Measurements from ENCODE around the gene ALDH2. TPM values are rescaled to one million over a fixed set of nuclear protein-coding genes. Genes with fewer than 3 reads are reported as not detected.

The ALDH2 gene
- total and polyA plus RNA-seq, 9 of the 15 experiments (the other 6 are each of a cell fraction or from before 2014, with no cell fraction given): 1.9 to 22.5 (median 12.2) TPM

DNA sequence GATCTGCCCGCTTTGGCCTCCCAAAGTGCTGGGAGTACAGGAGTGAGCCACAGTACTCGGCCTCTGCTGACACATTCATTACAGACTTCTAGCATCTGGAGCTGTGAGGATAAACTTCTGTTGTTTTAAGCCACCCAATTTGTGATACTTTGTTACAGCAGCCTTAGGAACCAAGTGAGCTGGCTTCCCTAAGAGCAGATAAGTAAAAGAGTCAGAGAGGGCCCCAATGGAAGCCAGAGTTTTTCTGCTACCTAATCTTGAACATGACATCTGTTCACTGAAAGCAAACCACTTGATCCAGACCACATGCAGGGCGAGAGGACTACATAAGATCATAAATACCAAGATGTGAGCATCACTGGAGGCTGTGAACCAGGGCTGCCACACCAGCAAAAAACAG is 71.6 kb downstream of the ALDH2 start (continued):
- TF ChIP-seq, protein P1, sequence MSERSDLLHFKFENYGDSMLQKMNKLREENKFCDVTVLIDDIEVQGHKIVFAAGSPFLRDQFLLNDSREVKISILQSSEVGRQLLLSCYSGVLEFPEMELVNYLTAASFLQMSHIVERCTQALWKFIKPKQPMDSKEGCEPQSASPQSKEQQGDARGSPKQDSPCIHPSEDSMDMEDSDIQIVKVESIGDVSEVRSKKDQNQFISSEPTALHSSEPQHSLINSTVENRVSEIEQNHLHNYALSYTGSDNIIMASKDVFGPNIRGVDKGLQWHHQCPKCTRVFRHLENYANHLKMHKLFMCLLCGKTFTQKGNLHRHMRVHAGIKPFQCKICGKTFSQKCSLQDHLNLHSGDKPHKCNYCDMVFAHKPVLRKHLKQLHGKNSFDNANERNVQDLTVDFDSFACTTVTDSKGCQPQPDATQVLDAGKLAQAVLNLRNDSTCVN (CRISPR knock-in tag; IDR thresholded peaks at IDR 0.05): no peak
- no peak for TF ChIP-seq POLR2B (IDR thresholded peaks at IDR 0.05; ENCODE audit: low read depth, partially characterized antibody)
- TF ChIP-seq, protein P2, sequence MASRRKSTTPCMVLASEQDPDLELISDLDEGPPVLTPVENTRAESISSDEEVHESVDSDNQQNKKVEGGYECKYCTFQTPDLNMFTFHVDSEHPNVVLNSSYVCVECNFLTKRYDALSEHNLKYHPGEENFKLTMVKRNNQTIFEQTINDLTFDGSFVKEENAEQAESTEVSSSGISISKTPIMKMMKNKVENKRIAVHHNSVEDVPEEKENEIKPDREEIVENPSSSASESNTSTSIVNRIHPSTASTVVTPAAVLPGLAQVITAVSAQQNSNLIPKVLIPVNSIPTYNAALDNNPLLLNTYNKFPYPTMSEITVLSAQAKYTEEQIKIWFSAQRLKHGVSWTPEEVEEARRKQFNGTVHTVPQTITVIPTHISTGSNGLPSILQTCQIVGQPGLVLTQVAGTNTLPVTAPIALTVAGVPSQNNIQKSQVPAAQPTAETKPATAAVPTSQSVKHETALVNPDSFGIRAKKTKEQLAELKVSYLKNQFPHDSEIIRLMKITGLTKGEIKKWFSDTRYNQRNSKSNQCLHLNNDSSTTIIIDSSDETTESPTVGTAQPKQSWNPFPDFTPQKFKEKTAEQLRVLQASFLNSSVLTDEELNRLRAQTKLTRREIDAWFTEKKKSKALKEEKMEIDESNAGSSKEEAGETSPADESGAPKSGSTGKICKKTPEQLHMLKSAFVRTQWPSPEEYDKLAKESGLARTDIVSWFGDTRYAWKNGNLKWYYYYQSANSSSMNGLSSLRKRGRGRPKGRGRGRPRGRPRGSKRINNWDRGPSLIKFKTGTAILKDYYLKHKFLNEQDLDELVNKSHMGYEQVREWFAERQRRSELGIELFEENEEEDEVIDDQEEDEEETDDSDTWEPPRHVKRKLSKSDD (conservative IDR thresholded peaks at IDR 0.05; ENCODE audit: low read length): no peak
- TF ChIP-seq, protein P3, sequence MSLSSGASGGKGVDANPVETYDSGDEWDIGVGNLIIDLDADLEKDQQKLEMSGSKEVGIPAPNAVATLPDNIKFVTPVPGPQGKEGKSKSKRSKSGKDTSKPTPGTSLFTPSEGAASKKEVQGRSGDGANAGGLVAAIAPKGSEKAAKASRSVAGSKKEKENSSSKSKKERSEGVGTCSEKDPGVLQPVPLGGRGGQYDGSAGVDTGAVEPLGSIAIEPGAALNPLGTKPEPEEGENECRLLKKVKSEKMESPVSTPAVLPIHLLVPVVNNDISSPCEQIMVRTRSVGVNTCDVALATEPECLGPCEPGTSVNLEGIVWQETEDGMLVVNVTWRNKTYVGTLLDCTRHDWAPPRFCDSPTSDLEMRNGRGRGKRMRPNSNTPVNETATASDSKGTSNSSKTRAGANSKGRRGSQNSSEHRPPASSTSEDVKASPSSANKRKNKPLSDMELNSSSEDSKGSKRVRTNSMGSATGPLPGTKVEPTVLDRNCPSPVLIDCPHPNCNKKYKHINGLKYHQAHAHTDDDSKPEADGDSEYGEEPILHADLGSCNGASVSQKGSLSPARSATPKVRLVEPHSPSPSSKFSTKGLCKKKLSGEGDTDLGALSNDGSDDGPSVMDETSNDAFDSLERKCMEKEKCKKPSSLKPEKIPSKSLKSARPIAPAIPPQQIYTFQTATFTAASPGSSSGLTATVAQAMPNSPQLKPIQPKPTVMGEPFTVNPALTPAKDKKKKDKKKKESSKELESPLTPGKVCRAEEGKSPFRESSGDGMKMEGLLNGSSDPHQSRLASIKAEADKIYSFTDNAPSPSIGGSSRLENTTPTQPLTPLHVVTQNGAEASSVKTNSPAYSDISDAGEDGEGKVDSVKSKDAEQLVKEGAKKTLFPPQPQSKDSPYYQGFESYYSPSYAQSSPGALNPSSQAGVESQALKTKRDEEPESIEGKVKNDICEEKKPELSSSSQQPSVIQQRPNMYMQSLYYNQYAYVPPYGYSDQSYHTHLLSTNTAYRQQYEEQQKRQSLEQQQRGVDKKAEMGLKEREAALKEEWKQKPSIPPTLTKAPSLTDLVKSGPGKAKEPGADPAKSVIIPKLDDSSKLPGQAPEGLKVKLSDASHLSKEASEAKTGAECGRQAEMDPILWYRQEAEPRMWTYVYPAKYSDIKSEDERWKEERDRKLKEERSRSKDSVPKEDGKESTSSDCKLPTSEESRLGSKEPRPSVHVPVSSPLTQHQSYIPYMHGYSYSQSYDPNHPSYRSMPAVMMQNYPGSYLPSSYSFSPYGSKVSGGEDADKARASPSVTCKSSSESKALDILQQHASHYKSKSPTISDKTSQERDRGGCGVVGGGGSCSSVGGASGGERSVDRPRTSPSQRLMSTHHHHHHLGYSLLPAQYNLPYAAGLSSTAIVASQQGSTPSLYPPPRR (CRISPR knock-in tag; IDR thresholded peaks at IDR 0.05; ENCODE audit: borderline replicate concordance): no peak
- TF ChIP-seq ARID1B (IDR thresholded peaks at IDR 0.05): peak; percentile 60
- TF ChIP-seq, protein P4, sequence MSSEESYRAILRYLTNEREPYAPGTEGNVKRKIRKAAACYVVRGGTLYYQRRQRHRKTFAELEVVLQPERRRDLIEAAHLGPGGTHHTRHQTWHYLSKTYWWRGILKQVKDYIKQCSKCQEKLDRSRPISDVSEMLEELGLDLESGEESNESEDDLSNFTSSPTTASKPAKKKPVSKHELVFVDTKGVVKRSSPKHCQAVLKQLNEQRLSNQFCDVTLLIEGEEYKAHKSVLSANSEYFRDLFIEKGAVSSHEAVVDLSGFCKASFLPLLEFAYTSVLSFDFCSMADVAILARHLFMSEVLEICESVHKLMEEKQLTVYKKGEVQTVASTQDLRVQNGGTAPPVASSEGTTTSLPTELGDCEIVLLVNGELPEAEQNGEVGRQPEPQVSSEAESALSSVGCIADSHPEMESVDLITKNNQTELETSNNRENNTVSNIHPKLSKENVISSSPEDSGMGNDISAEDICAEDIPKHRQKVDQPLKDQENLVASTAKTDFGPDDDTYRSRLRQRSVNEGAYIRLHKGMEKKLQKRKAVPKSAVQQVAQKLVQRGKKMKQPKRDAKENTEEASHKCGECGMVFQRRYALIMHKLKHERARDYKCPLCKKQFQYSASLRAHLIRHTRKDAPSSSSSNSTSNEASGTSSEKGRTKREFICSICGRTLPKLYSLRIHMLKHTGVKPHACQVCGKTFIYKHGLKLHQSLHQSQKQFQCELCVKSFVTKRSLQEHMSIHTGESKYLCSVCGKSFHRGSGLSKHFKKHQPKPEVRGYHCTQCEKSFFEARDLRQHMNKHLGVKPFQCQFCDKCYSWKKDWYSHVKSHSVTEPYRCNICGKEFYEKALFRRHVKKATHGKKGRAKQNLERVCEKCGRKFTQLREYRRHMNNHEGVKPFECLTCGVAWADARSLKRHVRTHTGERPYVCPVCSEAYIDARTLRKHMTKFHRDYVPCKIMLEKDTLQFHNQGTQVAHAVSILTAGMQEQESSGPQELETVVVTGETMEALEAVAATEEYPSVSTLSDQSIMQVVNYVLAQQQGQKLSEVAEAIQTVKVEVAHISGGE (CRISPR knock-in tag; IDR thresholded peaks at IDR 0.05): 0 out of 6 replicates have a peak, but pooled peaks of 1 of the 3 experiments have one; percentile 20
- TF ChIP-seq, protein P5, sequence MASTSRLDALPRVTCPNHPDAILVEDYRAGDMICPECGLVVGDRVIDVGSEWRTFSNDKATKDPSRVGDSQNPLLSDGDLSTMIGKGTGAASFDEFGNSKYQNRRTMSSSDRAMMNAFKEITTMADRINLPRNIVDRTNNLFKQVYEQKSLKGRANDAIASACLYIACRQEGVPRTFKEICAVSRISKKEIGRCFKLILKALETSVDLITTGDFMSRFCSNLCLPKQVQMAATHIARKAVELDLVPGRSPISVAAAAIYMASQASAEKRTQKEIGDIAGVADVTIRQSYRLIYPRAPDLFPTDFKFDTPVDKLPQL (IDR thresholded peaks at IDR 0.05; ENCODE audit: extremely low read depth, insufficient read length): no peak
- TF ChIP-seq, protein P6, sequence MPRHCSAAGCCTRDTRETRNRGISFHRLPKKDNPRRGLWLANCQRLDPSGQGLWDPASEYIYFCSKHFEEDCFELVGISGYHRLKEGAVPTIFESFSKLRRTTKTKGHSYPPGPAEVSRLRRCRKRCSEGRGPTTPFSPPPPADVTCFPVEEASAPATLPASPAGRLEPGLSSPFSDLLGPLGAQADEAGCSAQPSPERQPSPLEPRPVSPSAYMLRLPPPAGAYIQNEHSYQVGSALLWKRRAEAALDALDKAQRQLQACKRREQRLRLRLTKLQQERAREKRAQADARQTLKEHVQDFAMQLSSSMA (CRISPR knock-in tag; IDR thresholded peaks at IDR 0.05): no peak
- no peak for TF ChIP-seq MEF2D (tag; conservative IDR thresholded peaks at IDR 0.05; ENCODE audit: low read depth)
- peak; percentile 43 for TF ChIP-seq MEIS2 (IDR thresholded peaks at IDR 0.05; ENCODE audit: partially characterized antibody)
- no peak for TF ChIP-seq NEUROD1 (IDR thresholded peaks at IDR 0.05; ENCODE audit: borderline replicate concordance, low read depth, low read length, partially characterized antibody)
- TF ChIP-seq CCAR2 (IDR thresholded peaks at IDR 0.05; ENCODE audit: low read depth, low read length): no peak
- no peak for TF ChIP-seq NFE2 (IDR thresholded peaks at IDR 0.05; ENCODE audit: low read depth)

All from K562 (cell line).